A549 (cell line): ENCODE results near the gene U2AF1L4. TPM values are rescaled to one million over a fixed set of nuclear protein-coding genes. Genes with fewer than 3 reads are reported as not detected.

Source experiments
- ATAC-seq, 2 experiments: fragments of 200-7000 bp in 1 of 2; fragments of >200 bp in 1 of 2; cut with Nextera tagmentation in 1 of 2; cut with Tn5 transposase in 1 of 2; 3 replicates each; pipeline versions ENCODE4 v1.8.0 to v1.9.1; 2018 to 2020; ENCODE audit warnings: mild to moderate bottlenecking in 1 of 2, moderate library complexity in 1 of 2
- CTCF ChIA-PET: fragments of 300-600 bp; sonication (Branson Sonifier 250); formaldehyde crosslinking; extraction: SDS; loops from one replicate; lab custom pipeline; 2021; ENCODE audit warnings: antibody characterized with exemption, inconsistent platforms; lab: Yijun Ruan, JAX
- POLR2A ChIA-PET: fragments of 350-600 bp; formaldehyde crosslinking; extraction: SDS; loops from one replicate; lab custom pipeline; 2021; ENCODE audit warnings: antibody characterized with exemption, inconsistent platforms; lab: Yijun Ruan, JAX
- DNase-seq, 2 experiments: peaks; one replicate each; pipeline versions ENCODE4 v3.0.0 to v3.0.0-alpha.2; 2011 to 2016; ENCODE audit warnings: low read depth in 1 of 2, low spot score in 1 of 2
- FAIRE-seq: peaks from 2 replicates; lab custom pipeline; 2011; peaks lifted over from hg19 to GRCh38; lab: Jason Lieb, UNC
- H3K27ac ChIP-seq, 2 experiments: fragments of >200 bp; sonication (Bioruptor Twin); formaldehyde crosslinking; 3 replicates each; pipeline ENCODE4 v1.5.1; 2016 to 2017
- H3K4me1 ChIP-seq: fragments of >200 bp; sonication (Bioruptor Twin); formaldehyde crosslinking; 3 replicates; pipeline ENCODE4 v1.6.1; 2016
- H3K4me2 ChIP-seq: fragments of >200 bp; sonication (Bioruptor Twin); formaldehyde crosslinking; 3 replicates; pipeline ENCODE4 v1.6.1; 2016
- H3K4me3 ChIP-seq: fragments of >200 bp; sonication (Bioruptor Twin); formaldehyde crosslinking; 3 replicates; pipeline ENCODE4 v1.5.1; 2016
- H3K9me3 ChIP-seq: fragments of >200 bp; sonication (Bioruptor Twin); formaldehyde crosslinking; 3 replicates; pipeline ENCODE4 v1.6.1; 2016
- CHD4 ChIP-seq: fragments of 200-600 bp; sonication (generic); IDR thresholded peaks from 2 replicates; pipeline ENCODE4 v1.6.1; 2016; ENCODE audit warnings: antibody characterized with exemption, mild to moderate bottlenecking, borderline replicate concordance
- EP300 ChIP-seq, 2 experiments: fragments of >200 bp; sonication (Bioruptor Twin); formaldehyde crosslinking; IDR thresholded peaks; 2 replicates in 1 of 2; 3 replicates in 1 of 2; pipeline ENCODE4 v1.6.1; 2016 to 2017
- HOXB13 ChIP-seq: fragments of 250-450 bp; sonication (Bioruptor Pico); IDR thresholded peaks from 2 replicates; pipeline ENCODE4 v1.5.0; 2020; ENCODE audit warnings: low read depth, mild to moderate bottlenecking, moderate library complexity
- MAFK ChIP-seq: fragments of 450-650 bp; IDR thresholded peaks from 2 replicates; pipeline ENCODE4 v1.6.1; 2014; ENCODE audit not compliant: partially characterized antibody
- POLR2A ChIP-seq: IDR thresholded peaks from 2 replicates; pipeline ENCODE4 v1.6.1; 2012; ENCODE audit warnings: mild to moderate bottlenecking, low read length
- RARB ChIP-seq: fragments of 250-450 bp; sonication (Bioruptor Pico); IDR thresholded peaks from 2 replicates; pipeline ENCODE4 v1.8.0; 2021; ENCODE audit warnings: mild to moderate bottlenecking, moderate library complexity
- whole genome bisulfite sequencing: methylation state at CpG from one replicate; pipeline ENCODE4 v1.1.6; 2017; ENCODE audit errors: missing lambda C conversion rate; 5-methylcytosine and 5-hydroxymethylcytosine counted together
- polyA plus RNA-seq, 4 experiments: library from polyadenylated mRNA; depleted of rRNA in 3 of 4; stranded (reverse); fragments of >200 nt; fragmentation: RNase III in 1 of 4; extraction: RNeasy Plus Mini Kit Qiagen cat#74134 plus additional on column Dnase treatment in 1 of 4; gene quantifications; 2 replicates in 3 of 4; 3 replicates in 1 of 4; pipeline ENCODE4 v1.2.3, GENCODE V29; 2011 to 2017
- TF ChIP-seq, protein P1 (sequence below): fragments of >200 bp; sonication (Bioruptor Twin); formaldehyde crosslinking; IDR thresholded peaks from 3 replicates; pipeline ENCODE4 v1.6.1; 2016
- TF ChIP-seq, protein P2 (sequence below): fragments of >200 bp; sonication (Bioruptor Twin); formaldehyde crosslinking; IDR thresholded peaks from 2 replicates; pipeline ENCODE4 v1.6.1; 2016

The U2AF1L4 gene
- polyA plus RNA-seq, 2 of the 4 experiments (the other 2 are of a cell fraction), result 41.1 to 42.8 TPM

DNA sequence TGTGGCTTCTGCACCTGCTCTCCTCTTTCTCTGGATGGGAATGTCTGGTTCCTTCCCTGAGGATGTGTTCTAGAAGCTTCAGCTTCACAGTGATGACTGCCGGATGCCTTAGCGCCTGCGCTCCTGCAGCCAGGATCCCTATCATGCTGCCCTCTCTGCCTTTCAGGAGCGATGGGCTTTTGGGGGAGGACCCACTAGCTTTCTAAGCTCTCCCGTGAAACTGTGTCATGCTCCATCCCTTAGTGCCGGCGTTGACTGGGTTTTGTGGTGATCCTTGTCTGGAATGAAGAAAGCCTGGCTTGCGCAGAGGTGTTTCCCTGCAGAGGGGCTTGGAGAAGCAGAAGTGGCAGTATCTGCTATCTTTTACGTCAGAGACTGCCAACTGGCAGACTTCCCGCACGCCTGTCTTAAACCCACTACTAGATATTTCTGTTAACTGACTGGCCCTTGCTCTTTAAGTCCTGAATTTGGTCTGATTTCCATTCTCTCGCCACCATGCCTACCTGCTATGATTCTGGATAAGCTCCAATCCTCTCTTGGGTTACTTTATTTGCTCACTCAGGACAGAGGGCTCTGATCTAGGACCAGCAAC, 31.2 kb downstream of the U2AF1L4 start:
- WGBS, result 84% methylated on average over 12 of the region's 12 CpGs
- no peak for DNase-seq
- peaks cover 13% of the 10 kb centered on the region for H3K4me1 ChIP-seq
- no peaks in the 10 kb centered on the region for H3K9me3 ChIP-seq
- H3K27ac ChIP-seq, result no peak overlapping the region
- TF ChIP-seq, protein P1, sequence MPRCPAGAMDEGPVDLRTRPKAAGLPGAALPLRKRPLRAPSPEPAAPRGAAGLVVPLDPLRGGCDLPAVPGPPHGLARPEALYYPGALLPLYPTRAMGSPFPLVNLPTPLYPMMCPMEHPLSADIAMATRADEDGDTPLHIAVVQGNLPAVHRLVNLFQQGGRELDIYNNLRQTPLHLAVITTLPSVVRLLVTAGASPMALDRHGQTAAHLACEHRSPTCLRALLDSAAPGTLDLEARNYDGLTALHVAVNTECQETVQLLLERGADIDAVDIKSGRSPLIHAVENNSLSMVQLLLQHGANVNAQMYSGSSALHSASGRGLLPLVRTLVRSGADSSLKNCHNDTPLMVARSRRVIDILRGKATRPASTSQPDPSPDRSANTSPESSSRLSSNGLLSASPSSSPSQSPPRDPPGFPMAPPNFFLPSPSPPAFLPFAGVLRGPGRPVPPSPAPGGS, result no peak
- peak; percentile 13; the same call in 1 of the 2 replicates for TF ChIP-seq POLR2A
- FAIRE-seq, result no peak
- H3K4me3 ChIP-seq, result no peak overlapping the region
- POLR2A ChIA-PET, result interaction anchor here (0.5 to 1.2 kb wide), 2 partner anchors 12 to 59 kb away, joined by 4 read pairs; no protein-coding TSS in a partner anchor
- no peak for ATAC-seq
- CTCF ChIA-PET, result interaction anchor here (0.5 to 6.6 kb wide), 12 partner anchors 13 to 445 kb away, joined by 3 to 161 read pairs (median 6); partner anchors contain the start of gene ZBTB32
- no peak overlapping the region for H3K4me2 ChIP-seq

DNA sequence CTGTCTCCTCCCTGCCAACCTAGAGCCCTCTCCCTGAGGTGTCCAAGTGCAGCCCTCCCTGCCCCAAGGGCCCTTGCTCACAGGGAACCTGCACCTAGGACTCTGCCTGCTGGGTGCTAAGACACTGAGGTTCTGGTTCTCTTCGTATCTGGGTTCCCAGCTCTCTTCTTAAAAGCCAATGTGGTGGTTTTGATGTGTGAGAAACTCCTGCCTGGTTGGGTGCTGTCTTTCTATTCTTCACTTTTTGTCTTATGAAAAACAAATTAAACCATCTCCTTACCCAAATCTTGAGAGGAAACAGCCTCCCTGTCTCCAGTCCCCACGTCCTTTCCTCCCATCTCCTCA, 31.7 kb downstream of the U2AF1L4 start:
- POLR2A ChIA-PET, result interaction anchor here (3.0 kb wide), 1 partner anchor 11 kb away, joined by 14 read pairs; no protein-coding TSS in a partner anchor
- no peaks in the 10 kb centered on the region for H3K9me3 ChIP-seq
- ATAC-seq (no peak), FAIRE-seq (peak; percentile 54), DNase-seq (no peak)
- H3K4me2 ChIP-seq, result no peak overlapping the region
- peaks cover 12% of the 10 kb centered on the region for H3K4me1 ChIP-seq
- 78% methylated on average over 2 of the region's 2 CpGs for WGBS
- no peak overlapping the region for H3K27ac ChIP-seq
- TF ChIP-seq CHD4 (no peak), RARB (CRISPR knock-in tag) (no peak), MAFK (no peak), HOXB13 (CRISPR knock-in tag) (no peak), EP300 (IDR thresholded peaks at IDR 0.05) (no peak)
- TF ChIP-seq, protein P2, sequence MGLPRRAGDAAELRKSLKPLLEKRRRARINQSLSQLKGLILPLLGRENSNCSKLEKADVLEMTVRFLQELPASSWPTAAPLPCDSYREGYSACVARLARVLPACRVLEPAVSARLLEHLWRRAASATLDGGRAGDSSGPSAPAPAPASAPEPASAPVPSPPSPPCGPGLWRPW, result no peak
- CTCF ChIA-PET, result interaction anchor here (0.5 to 6.6 kb wide), 9 partner anchors 13 to 444 kb away, joined by 3 to 161 read pairs (median 7); partner anchors contain the start of gene ZBTB32
- H3K4me3 ChIP-seq, result no peak overlapping the region

DNA sequence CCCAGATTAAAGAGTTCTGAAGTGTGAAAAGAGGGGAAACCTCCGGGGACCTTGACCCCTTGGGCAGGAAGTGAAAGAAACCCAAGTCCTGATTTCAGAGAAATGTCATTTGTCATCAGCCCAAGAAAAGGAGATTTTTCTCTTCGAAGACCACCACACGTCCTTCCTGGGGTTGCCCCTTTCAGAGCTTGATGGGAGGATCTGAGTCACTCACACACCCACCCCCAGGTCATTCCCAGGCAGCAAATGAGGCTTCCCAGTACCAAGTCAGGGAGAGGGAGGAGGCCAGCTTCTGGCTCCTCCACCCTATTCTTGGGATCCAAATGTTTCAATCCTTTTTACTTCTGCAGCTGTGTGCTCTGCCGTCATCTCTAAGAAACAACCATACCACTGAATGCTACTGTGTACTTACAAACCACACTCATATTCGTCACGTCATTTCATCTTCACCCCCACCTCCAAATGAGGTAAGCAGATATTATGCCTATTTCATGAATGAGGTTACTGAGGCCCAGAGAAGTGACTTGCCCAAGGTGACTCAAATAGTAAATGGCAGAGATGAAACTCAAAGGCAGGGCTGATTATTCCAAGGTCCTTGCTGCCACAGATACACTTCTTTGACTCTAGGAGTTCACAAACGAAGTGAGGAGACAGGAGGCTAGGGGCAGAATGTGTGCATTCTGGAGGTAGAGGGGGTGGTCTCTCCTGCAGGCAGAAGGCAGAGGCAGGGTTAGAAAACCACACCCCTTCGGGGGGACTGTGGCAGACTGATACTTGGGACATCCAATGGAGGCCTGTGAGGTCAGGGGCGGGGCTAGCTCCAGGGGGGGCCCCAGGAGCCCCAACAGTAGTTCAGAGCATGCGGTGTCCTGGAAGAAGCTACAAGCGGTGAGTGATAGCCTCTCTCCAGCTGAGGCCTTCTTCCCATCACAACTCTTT, 32.4 kb downstream of the U2AF1L4 start:
- H3K4me2 ChIP-seq, result no peak overlapping the region
- H3K9me3 ChIP-seq, result no peaks in the 10 kb centered on the region
- H3K27ac ChIP-seq, result no peak overlapping the region
- 71% methylated on average over 11 of the region's 11 CpGs for WGBS
- TF ChIP-seq POLR2A (peak; percentile 15; the same call in 1 of the 2 replicates), HOXB13 (CRISPR knock-in tag) (no peak)
- ATAC-seq, result no peak
- H3K4me1 ChIP-seq, result peaks cover 12% of the 10 kb centered on the region
- FAIRE-seq, result peak; percentile 67
- ChIA-PET CTCF (interaction anchor here (0.5 to 6.6 kb wide), 12 partner anchors 12 to 705 kb away, joined by 3 to 161 read pairs (median 4); partner anchors contain the start of gene ZBTB32), POLR2A (interaction anchor here (1.2 to 3.0 kb wide), 2 partner anchors 10 to 16 kb away, joined by 5 to 14 read pairs; no protein-coding TSS in a partner anchor)
- no peak overlapping the region for H3K4me3 ChIP-seq
- DNase-seq, result no peak

DNA sequence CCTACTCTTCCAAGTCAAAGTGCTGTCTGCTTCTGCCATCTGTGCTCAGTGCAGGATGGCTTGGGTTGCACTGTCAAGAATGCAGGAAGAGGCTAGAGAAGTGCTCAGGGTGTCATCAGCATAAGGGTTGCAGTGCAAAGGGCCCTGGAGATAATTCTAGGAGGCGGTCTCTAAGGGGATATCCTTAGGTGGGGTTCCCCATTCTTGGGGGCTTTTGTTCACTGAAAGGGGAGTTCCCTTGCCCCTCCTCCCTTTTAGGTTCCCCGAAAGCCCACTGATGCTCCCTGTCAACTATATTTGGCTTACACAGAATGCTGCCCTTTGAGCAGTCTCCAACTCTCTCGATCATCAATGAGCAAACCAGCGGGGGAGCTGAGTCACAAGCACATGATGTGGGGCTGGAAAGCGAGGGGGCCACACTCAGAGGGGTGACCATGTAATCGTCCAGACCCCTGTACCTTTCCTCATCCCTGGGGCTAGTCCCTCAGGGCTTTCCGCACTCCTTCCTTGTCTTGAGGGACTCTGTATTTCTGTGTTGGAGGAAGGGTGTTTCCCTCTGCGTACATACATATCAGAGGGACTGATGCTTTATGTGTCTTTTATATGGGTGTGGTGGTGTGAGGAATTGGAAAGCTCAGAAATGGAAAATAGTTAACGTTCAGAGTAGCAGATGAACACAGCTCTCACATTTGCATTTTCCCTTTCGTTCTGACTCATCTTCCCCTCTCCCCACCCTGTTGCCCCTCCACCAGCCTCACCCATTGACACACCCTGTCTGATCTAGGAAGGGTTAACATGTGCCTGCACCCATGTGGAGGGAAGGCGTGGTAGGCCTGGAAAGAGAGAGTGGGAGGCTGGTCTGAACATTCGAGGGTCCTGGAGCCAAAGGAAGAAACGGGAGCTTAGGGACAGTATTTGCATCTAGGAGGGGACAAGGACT, 34.2 kb downstream of the U2AF1L4 start:
- H3K9me3 ChIP-seq, result no peaks in the 10 kb centered on the region
- no peak overlapping the region for H3K27ac ChIP-seq
- ChIA-PET CTCF (interaction anchor here (0.9 to 6.6 kb wide), 8 partner anchors 10 to 201 kb away, joined by 3 to 161 read pairs (median 7); partner anchors contain the start of genes ATP4A and ZBTB32), POLR2A (interaction anchor here (1.2 to 3.0 kb wide), 2 partner anchors 9 to 14 kb away, joined by 5 to 14 read pairs; no protein-coding TSS in a partner anchor)
- H3K4me2 ChIP-seq, result no peak overlapping the region
- no peak overlapping the region for H3K4me3 ChIP-seq
- 49% methylated on average over 13 of the region's 13 CpGs for WGBS
- TF ChIP-seq CHD4 (no peak), POLR2A (peak; percentile 24)
- no peak for DNase-seq
- peak; percentile 39 for FAIRE-seq
- ATAC-seq, result no peak; a peak in 1 of 6 replicates
- H3K4me1 ChIP-seq, result peaks cover 10% of the 10 kb centered on the region
